Testis (tissue), 3 donors: Measurements from ENCODE around the gene SLC25A21. TPM values are rescaled to one million over a fixed set of nuclear protein-coding genes. Genes with fewer than 3 reads are reported as not detected.

Experiments
- DNase-seq: peaks from one replicate; pipeline ENCODE4 v3.0.0-alpha.2; 2019
- H3K27ac ChIP-seq, 2 donors: fragments of 200-600 bp; sonication (generic); one replicate each; pipeline ENCODE4 v1.5.1; 2019
- H3K27me3 ChIP-seq: fragments of 200-600 bp; sonication (generic); one replicate; pipeline ENCODE4 v1.5.1; 2019
- H3K36me3 ChIP-seq: fragments of 200-600 bp; sonication (generic); one replicate; pipeline ENCODE4 v1.5.1; 2017; ENCODE audit warnings: low read depth; ENCODE audit errors: missing control alignments
- H3K4me1 ChIP-seq: fragments of 200-600 bp; sonication (generic); one replicate; pipeline ENCODE4 v1.5.1; 2019
- H3K4me3 ChIP-seq, 2 donors: fragments of 200-600 bp; sonication (generic); one replicate each; pipeline ENCODE4 v1.5.1; 2017 to 2019
- H3K9me3 ChIP-seq: fragments of 200-600 bp; sonication (generic); one replicate; pipeline ENCODE4 v1.5.1; 2017
- CTCF ChIP-seq, 3 experiments: fragments of 450-650 bp in 2 of 3; fragments of 200-600 bp in 1 of 3; sonication (generic) in 1 of 3; IDR thresholded peaks; one replicate each; pipeline ENCODE4 v1.5.1; 2016 to 2019; ENCODE audit warnings: antibody characterized with exemption in 3 of 3, mild to moderate bottlenecking in 2 of 3, moderate library complexity in 1 of 3
- POLR2A ChIP-seq: fragments of 450-650 bp; IDR thresholded peaks from one replicate; pipeline ENCODE4 v1.6.1; 2017; ENCODE audit warnings: antibody characterized with exemption, mild to moderate bottlenecking, moderate library complexity
- WGBS, 2 donors: methylation state at CpG; one replicate each; pipeline ENCODE4 v1.1.5; 2018; 5-methylcytosine and 5-hydroxymethylcytosine counted together
- intact Hi-C: fragments of 100-400 bp; cut with DNase I; formaldehyde crosslinking; loops from one replicate; pipeline ENCODE4 v1.15.1; 2023; ENCODE audit warnings: low total_unique reads
- polyA plus RNA-seq: library from polyadenylated mRNA; stranded (reverse); fragments of 350-450 nt; fragmentation: Illumina TruSeq; extraction: RNeasy Lipid Tissue Mini Kit (QIAGEN cat#74804); gene quantifications from one replicate; pipeline ENCODE4 v1.2.3, GENCODE V29; 2014; ENCODE audit warnings: low read depth, low replicate concordance; ENCODE audit not compliant: insufficient read depth
- total RNA-seq, 2 donors: library from RNA; depleted of rRNA; stranded (reverse); fragments of >200 nt; gene quantifications; one replicate each; pipeline ENCODE4 v1.2.3, GENCODE V29; 2016

The SLC25A21 gene
- total and polyA plus RNA-seq, 3 donors from 2014 or later = 4.4 to 16.0 (median 13.6) TPM

DNA sequence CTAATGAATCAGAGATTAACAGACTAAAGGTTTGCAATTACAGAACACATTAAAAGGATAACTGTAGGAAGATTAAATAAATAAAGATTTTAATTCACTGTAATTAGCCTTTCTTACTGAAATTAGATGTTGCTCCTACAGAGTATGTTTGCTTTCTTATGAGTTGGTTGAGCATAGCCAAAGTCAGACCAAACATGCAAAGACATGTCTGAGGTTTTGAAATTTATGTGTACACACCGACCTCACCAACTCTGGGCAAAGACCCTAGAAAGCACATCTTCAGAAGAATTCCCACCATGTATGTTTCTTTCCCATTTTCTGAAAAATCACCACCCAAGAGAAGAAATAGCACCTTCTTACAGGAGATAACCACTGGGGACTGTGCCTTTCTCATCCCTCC lies 351.5 kb downstream of the SLC25A21 start:
- 65 to 90% methylated on average over 1 of the region's 1 CpG for WGBS, 2 donors
- intact Hi-C loops = no loop called here

GRCh38 chr14:36820111-36820709 lies 352.2 kb downstream of the SLC25A21 start:
- no peaks in the 10 kb centered on the region for H3K36me3 ChIP-seq
- no peak for DNase-seq
- no peaks in the 10 kb centered on the region for H3K27me3 ChIP-seq
- WGBS, 2 donors = 62 to 69% methylated on average over 2 of the region's 2 CpGs
- H3K27ac ChIP-seq = no peak overlapping the region
- no peaks in the 10 kb centered on the region for H3K4me1 ChIP-seq
- TF ChIP-seq CTCF (IDR thresholded peaks at IDR 0.05) (no peak), POLR2A (no peak)
- intact Hi-C loops = no loop called here
- H3K9me3 ChIP-seq = no peaks in the 10 kb centered on the region
- no peak overlapping the region for H3K4me3 ChIP-seq

More for the DNA sequence above, 351.5 kb downstream of the SLC25A21 start:
- Histone ChIP-seq H3K27ac (no peak overlapping the region), H3K36me3 (no peaks in the 10 kb centered on the region), H3K27me3 (no peaks in the 10 kb centered on the region), H3K9me3 (no peaks in the 10 kb centered on the region), H3K4me1 (no peaks in the 10 kb centered on the region), H3K4me3 (no peak overlapping the region)
- TF ChIP-seq POLR2A = no peak
- no peak for TF ChIP-seq CTCF (IDR thresholded peaks at IDR 0.05)
- no peak for DNase-seq

GRCh38 chr14:36818794-36819384 lies 353.5 kb downstream of the SLC25A21 start:
- no peaks in the 10 kb centered on the region for H3K36me3 ChIP-seq

GRCh38 chr14:36818246-36818645 lies 354.2 kb downstream of the SLC25A21 start:
- no peaks in the 10 kb centered on the region for H3K36me3 ChIP-seq
- H3K9me3 ChIP-seq = no peaks in the 10 kb centered on the region
- H3K27ac ChIP-seq = no peak overlapping the region
- no peak overlapping the region for H3K4me3 ChIP-seq
- TF ChIP-seq CTCF (IDR thresholded peaks at IDR 0.05) (no peak), POLR2A (no peak)
- no peaks in the 10 kb centered on the region for H3K4me1 ChIP-seq
- intact Hi-C loops = no loop called here
- no peak for DNase-seq
- no peaks in the 10 kb centered on the region for H3K27me3 ChIP-seq
- 54 to 92% methylated on average over 2 of the region's 2 CpGs for WGBS, 2 donors

More at GRCh38 chr14:36818794-36819384, 353.5 kb downstream of the SLC25A21 start:
- Histone ChIP-seq H3K27me3 (no peaks in the 10 kb centered on the region), H3K4me3 (no peak overlapping the region), H3K9me3 (no peaks in the 10 kb centered on the region), H3K4me1 (no peaks in the 10 kb centered on the region), H3K27ac (no peak overlapping the region)
- 52 to 56% methylated on average over 2 of the region's 2 CpGs for WGBS, 2 donors
- TF ChIP-seq CTCF (IDR thresholded peaks at IDR 0.05) = no peak
- no peak for TF ChIP-seq POLR2A
- intact Hi-C loops = no loop called here
- no peak for DNase-seq
